ENCODE data around the gene TRAK1.
A peak's percentile ranks its signal among the peaks of the same experiment; 100 is the strongest.

The TRAK1 gene

GRCh38 chr3:42123012-42123581, 31.9 kb downstream of the TRAK1 start:
- no peak for DNase-seq
- H3K4me3 Mint-ChIP-seq, result peak overlapping the region in 1 of 2 donors; percentile 45
- ATAC-seq, result no peak
- H3K4me1 Mint-ChIP-seq, result peaks cover 44% of the 10 kb centered on the region
- H3K27me3 Mint-ChIP-seq, result no peaks in the 10 kb centered on the region
- no peaks in the 10 kb centered on the region for H3K9me3 Mint-ChIP-seq
- peak overlapping the region in 1 of 2 donors; percentile 4 for H3K27ac Mint-ChIP-seq

GRCh38 chr3:42123824-42124658, 32.9 kb downstream of the TRAK1 start:
- no peak for ATAC-seq
- no peak overlapping the region for H3K4me3 Mint-ChIP-seq
- H3K9me3 Mint-ChIP-seq, result no peaks in the 10 kb centered on the region
- H3K27me3 Mint-ChIP-seq, result no peaks in the 10 kb centered on the region
- no peak overlapping the region for H3K27ac Mint-ChIP-seq
- DNase-seq, result no peak
- peaks cover 37% of the 10 kb centered on the region for H3K4me1 Mint-ChIP-seq

- Mint-ChIP-seq H3K4me1 (peaks cover 15% of the 10 kb centered on the region), H3K27ac (no peak overlapping the region), H3K27me3 (no peaks in the 10 kb centered on the region), H3K4me3 (no peak overlapping the region), H3K9me3 (no peaks in the 10 kb centered on the region)
- ATAC-seq (no peak), DNase-seq (no peak)
Measured at GRCh38 chr3:42127226-42127625, 36.1 kb downstream of the TRAK1 start.

- no peaks in the 10 kb centered on the region for H3K27me3 Mint-ChIP-seq
- ATAC-seq (no peak), DNase-seq (no peak)
- H3K4me1 Mint-ChIP-seq, result peaks cover 2% of the 10 kb centered on the region
- no peak overlapping the region for H3K27ac Mint-ChIP-seq
- no peak overlapping the region for H3K4me3 Mint-ChIP-seq
- no peaks in the 10 kb centered on the region for H3K9me3 Mint-ChIP-seq
Measured at GRCh38 chr3:42128526-42128925, 37.4 kb downstream of the TRAK1 start.

GRCh38 chr3:42129014-42129953, 38.1 kb downstream of the TRAK1 start:
- DNase-seq, result no peak
- no peak for ATAC-seq
- no peaks in the 10 kb centered on the region for H3K9me3 Mint-ChIP-seq
- no peak overlapping the region for H3K4me3 Mint-ChIP-seq
- no peaks in the 10 kb centered on the region for H3K4me1 Mint-ChIP-seq
- no peaks in the 10 kb centered on the region for H3K27me3 Mint-ChIP-seq
- H3K27ac Mint-ChIP-seq, result no peak overlapping the region

- peaks cover under 1% of the 10 kb centered on the region for H3K4me1 Mint-ChIP-seq
- H3K27ac Mint-ChIP-seq, result no peak overlapping the region
- H3K27me3 Mint-ChIP-seq, result no peaks in the 10 kb centered on the region
- DNase-seq (no peak), ATAC-seq (no peak)
- H3K4me3 Mint-ChIP-seq, result no peak overlapping the region
- no peaks in the 10 kb centered on the region for H3K9me3 Mint-ChIP-seq
Measured at GRCh38 chr3:42130007-42130328, 38.8 kb downstream of the TRAK1 start.

GRCh38 chr3:42130329-42131070, 39.3 kb downstream of the TRAK1 start:
- DNase-seq, result no peak
- no peak for ATAC-seq
- Mint-ChIP-seq H3K4me1 (peaks cover 4% of the 10 kb centered on the region), H3K27ac (no peak overlapping the region), H3K4me3 (no peak overlapping the region), H3K27me3 (no peaks in the 10 kb centered on the region), H3K9me3 (no peaks in the 10 kb centered on the region)

GRCh38 chr3:42133500-42134298, 42.5 kb downstream of the TRAK1 start:
- Mint-ChIP-seq H3K27ac (no peak overlapping the region), H3K4me3 (no peak overlapping the region), H3K27me3 (no peaks in the 10 kb centered on the region), H3K4me1 (peaks cover 4% of the 10 kb centered on the region), H3K9me3 (no peaks in the 10 kb centered on the region)
- DNase-seq, result no peak
- ATAC-seq, result no peak

- Mint-ChIP-seq H3K9me3 (no peaks in the 10 kb centered on the region), H3K27ac (no peak overlapping the region), H3K4me3 (no peak overlapping the region), H3K4me1 (peaks cover 4% of the 10 kb centered on the region), H3K27me3 (no peaks in the 10 kb centered on the region)
- DNase-seq, result no peak
- no peak for ATAC-seq
Measured at GRCh38 chr3:42134867-42135464, 43.8 kb downstream of the TRAK1 start.

- Mint-ChIP-seq H3K4me1 (peaks cover 8% of the 10 kb centered on the region), H3K27ac (no peak overlapping the region), H3K27me3 (no peaks in the 10 kb centered on the region), H3K9me3 (no peaks in the 10 kb centered on the region), H3K4me3 (no peak overlapping the region)
- no peak for ATAC-seq
- DNase-seq, result no peak
Measured at GRCh38 chr3:42139621-42140453, 48.7 kb downstream of the TRAK1 start.

GRCh38 chr3:42140665-42141203, 49.6 kb downstream of the TRAK1 start:
- H3K4me3 Mint-ChIP-seq, result no peak overlapping the region
- H3K27ac Mint-ChIP-seq, result peak overlapping the region in 1 of 2 donors; percentile 23

GRCh38 chr3:42143440-42143839, 52.3 kb downstream of the TRAK1 start:
- H3K4me1 Mint-ChIP-seq, result peaks cover 20% of the 10 kb centered on the region
- H3K27ac Mint-ChIP-seq, result peak overlapping the region in 1 of 2 donors; percentile 66
- no peak overlapping the region for H3K4me3 Mint-ChIP-seq
- DNase-seq (no peak), ATAC-seq (no peak)
- no peaks in the 10 kb centered on the region for H3K9me3 Mint-ChIP-seq
- H3K27me3 Mint-ChIP-seq, result no peaks in the 10 kb centered on the region

More at GRCh38 chr3:42140665-42141203, 49.6 kb downstream of the TRAK1 start:
- DNase-seq, result no peak
- H3K9me3 Mint-ChIP-seq, result no peaks in the 10 kb centered on the region
- no peak for ATAC-seq
- no peaks in the 10 kb centered on the region for H3K27me3 Mint-ChIP-seq
- peaks cover 4% of the 10 kb centered on the region for H3K4me1 Mint-ChIP-seq

- Mint-ChIP-seq H3K4me3 (no peak overlapping the region), H3K27ac (no peak overlapping the region), H3K27me3 (no peaks in the 10 kb centered on the region), H3K9me3 (no peaks in the 10 kb centered on the region), H3K4me1 (peaks cover 28% of the 10 kb centered on the region)
- no peak for ATAC-seq
- no peak for DNase-seq
Measured at GRCh38 chr3:42144209-42144608, 53.1 kb downstream of the TRAK1 start.

Measured in stimulated activated naive CD8-positive, alpha-beta T cell treated with anti-CD3 and anti-CD28 coated beads, Interleukin-15, amount 100 ng/mL, for 72 hours (primary cell).